Measurements from ENCODE around the gene DCLK1.

GRCh38 chr13:35930665-35931631 is 200.2 kb downstream of the DCLK1 start:
- no peak for TF ChIP-seq CTCF (IDR thresholded peaks at IDR 0.05 in 8 of 11, conservative IDR thresholded peaks at IDR 0.05 in 3 of 11)
- no peak for TF ChIP-seq POLR2A (IDR thresholded peaks at IDR 0.05)

All from spleen (tissue), 7 donors.